Measurements from ENCODE around the gene ZNF557.

The ZNF557 gene

GRCh38 chr19:7130043-7130442, 60.5 kb downstream of the ZNF557 start:
- no peak for FAIRE-seq

GRCh38 chr19:7132054-7132453, 62.6 kb downstream of the ZNF557 start:
- no peak for FAIRE-seq

DNA sequence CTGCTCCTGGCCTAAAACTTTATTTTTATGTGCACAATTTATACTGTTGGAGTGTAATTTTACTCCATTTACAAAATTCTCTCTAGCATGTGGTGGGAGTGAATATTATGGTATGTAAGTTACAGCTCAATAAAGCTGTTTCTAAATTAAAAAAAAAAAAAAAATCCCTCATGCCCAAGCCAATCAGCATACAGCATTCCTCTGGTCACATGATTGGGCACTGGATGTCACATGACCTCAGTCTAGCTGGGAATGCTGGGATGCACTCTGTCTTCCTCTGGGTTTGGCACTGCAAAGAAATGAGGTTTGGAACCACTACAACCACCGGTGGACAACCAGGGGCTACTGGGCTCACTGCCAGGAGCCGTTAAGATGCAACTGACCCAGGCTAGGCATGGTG, 67.6 kb downstream of the ZNF557 start:
- no peak for FAIRE-seq

All from G401.6 (cell line).